ENCODE data around the gene BRSK2.

- TF ChIP-seq TAF1 (IDR thresholded peaks at IDR 0.05; ENCODE audit: low read depth) (no peak), FOXM1 (IDR thresholded peaks at IDR 0.05; ENCODE audit: borderline replicate concordance, low read depth) (no peak), ZBTB7A (IDR thresholded peaks at IDR 0.05; ENCODE audit: low read depth) (no peak), CEBPB (IDR thresholded peaks at IDR 0.05) (no peak), CREB1 (IDR thresholded peaks at IDR 0.05; ENCODE audit: low read depth) (no peak), NFIC (IDR thresholded peaks at IDR 0.05) (no peak), EP300 (IDR thresholded peaks at IDR 0.05; ENCODE audit: borderline replicate concordance) (no peak), YY1 (IDR thresholded peaks at IDR 0.05; ENCODE audit: low read depth) (no peak), EGR1 (IDR thresholded peaks at IDR 0.05) (no peak), MAX (IDR thresholded peaks at IDR 0.05) (no peak)
Measured at GRCh38 chr11:1479006-1479677, 89.4 kb downstream of the BRSK2 start.
